T-helper 2 cell treated with Interferon-gamma antibody and Interleukin-4, amounts not matched to agents 100 ng/mL and 5 ng/mL, for 36 hours (primary cell): ENCODE results near the gene HELZ2. TPM values are rescaled to one million over a fixed set of nuclear protein-coding genes. Genes with fewer than 3 reads are reported as not detected.
"Not testable (repeated sequence)": the region's sequence is repeated elsewhere in the genome, so short reads cannot be mapped to it uniquely, and the experiment has no call there.

Experiments
- intact Hi-C: fragments of 100-400 bp; cut with micrococcal nuclease; formaldehyde crosslinking; loops from one replicate; pipeline ENCODE4 v1.15.1; 2023
- total RNA-seq: library from RNA; stranded (reverse); gene quantifications from 2 replicates; pipeline ENCODE4 v1.2.3, GENCODE V29; 2022

Gene HELZ2
- total RNA-seq, 1 donor from 2014 or later, result 46.4 TPM

GRCh38 chr20:63566395-63567135, 7.5 kb downstream of the HELZ2 start:
- intact Hi-C loops, result no loop called here

GRCh38 chr20:63565699-63566335, 8.2 kb downstream of the HELZ2 start:
- intact Hi-C loops, result no loop called here

- intact Hi-C loops, result no loop called here
Measured at GRCh38 chr20:63565021-63565698, 8.9 kb downstream of the HELZ2 start.

- intact Hi-C loops, result no loop called here
Measured at GRCh38 chr20:63564036-63564810, 9.8 kb downstream of the HELZ2 start.

- intact Hi-C loops, result no loop called here
Measured at GRCh38 chr20:63563225-63563935, 10.7 kb downstream of the HELZ2 start.

- intact Hi-C loops, result no loop called here
Measured at GRCh38 chr20:63562461-63563224, 11.4 kb downstream of the HELZ2 start.

GRCh38 chr20:63561624-63562396, 12.2 kb downstream of the HELZ2 start:
- intact Hi-C loops, result no loop called here

GRCh38 chr20:63560856-63561609, 13.0 kb downstream of the HELZ2 start:
- intact Hi-C loops, result no loop called here

GRCh38 chr20:63560333-63560805, 13.7 kb downstream of the HELZ2 start:
- intact Hi-C loops, result no loop called here

GRCh38 chr20:63559485-63560332, 14.3 kb downstream of the HELZ2 start:
- intact Hi-C loops, result not testable (repeated sequence)

- intact Hi-C loops, result no loop called here
Measured at GRCh38 chr20:63558804-63559484, 15.1 kb downstream of the HELZ2 start.

- intact Hi-C loops, result no loop called here
Measured at GRCh38 chr20:63557481-63557891, 16.6 kb downstream of the HELZ2 start.

GRCh38 chr20:63556873-63557478, 17.1 kb downstream of the HELZ2 start:
- intact Hi-C loops, result no loop called here

- intact Hi-C loops, result no loop called here
Measured at GRCh38 chr20:63555661-63556381, 18.2 kb downstream of the HELZ2 start.

- intact Hi-C loops, result no loop called here
Measured at GRCh38 chr20:63554361-63555278, 19.4 kb downstream of the HELZ2 start.
